HL-60/S4 treated with phorbol 12-myristate 13-acetate at 8.2 ng/mL for 4 days and 3 days (cell line): ENCODE measurements around the gene ACTR2.
"Not testable (repeated sequence)": the region's sequence is repeated elsewhere in the genome, so short reads cannot be mapped to it uniquely, and the experiment has no call there.

Source experiments
- in situ Hi-C: fragments of 300-500 bp; cut with MboI; formaldehyde crosslinking; loops from 2 replicates; pipeline ENCODE4 v1.15.0; 2022; ENCODE audit warnings: low sequenced_read_pairs

ACTR2 gene

DNA sequence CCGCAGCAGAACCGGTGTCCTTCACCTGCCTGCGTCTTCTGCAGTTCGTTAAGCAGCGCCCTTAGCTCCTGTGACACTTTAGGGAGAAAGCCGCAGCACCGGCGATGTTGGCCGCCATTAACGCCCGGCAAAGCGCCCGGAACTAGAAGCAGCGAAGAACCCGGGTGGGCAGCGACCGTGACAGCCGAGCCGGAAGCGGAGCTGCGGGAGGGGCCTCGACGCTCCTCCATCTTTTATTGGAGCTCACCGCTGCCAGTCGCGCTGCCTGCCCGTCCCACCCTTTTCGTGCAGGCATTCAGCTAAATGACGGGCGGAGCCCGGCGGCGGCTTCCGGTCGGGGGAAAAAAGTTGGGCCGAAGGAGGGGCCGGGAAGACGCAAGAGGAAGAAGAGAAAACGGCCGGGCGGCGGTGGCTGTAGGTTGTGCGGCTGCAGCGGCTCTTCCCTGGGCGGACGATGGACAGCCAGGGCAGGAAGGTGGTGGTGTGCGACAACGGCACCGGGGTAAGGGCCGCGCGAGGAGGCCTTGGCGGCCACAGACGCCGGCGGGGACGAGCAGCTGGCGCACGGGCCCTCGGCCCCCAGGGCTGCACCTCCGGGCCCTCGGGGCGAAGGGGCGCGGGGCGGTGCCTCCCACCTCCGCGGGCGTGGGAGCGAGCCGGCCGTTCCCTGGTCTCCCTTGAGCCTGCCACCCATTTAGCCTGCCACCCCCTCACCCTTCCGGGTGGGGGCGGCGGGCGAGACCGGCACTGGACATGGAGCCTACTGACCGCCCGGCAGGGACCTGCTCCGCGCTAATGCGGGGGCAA, at the start of gene ACTR2:
ACTR2 (plus strand) TSS at position 376 of the 807 bp plus-strand sequence; CDS start at position 455, 79 bp downstream.
- in situ Hi-C loops = no loop called here

DNA sequence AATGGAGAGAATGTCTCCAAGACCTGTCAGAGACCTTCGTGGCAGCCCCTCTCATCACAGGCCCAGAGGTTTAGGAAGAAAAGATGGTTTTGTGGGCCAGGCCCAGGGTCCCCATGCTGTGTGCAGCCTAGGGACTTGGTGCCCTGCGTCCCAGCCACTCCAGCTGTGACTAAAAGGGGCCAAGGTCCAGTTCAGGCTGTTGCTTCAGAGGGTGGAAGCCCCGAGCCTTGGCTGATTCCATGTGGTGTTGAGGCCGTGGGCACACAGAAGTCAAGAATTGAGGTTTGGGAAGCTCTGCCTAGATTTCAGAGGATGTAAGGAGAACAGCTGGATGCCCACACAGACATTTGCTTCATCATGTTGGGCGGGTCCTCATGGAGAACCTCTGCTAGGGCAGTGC, 45.1 kb upstream of the ACTR2 start:
- in situ Hi-C loops = no loop called here

- in situ Hi-C loops = not testable (repeated sequence)
These were observed 44.2 kb upstream of the ACTR2 start for GRCh38 chr2:65183406-65183805.

DNA sequence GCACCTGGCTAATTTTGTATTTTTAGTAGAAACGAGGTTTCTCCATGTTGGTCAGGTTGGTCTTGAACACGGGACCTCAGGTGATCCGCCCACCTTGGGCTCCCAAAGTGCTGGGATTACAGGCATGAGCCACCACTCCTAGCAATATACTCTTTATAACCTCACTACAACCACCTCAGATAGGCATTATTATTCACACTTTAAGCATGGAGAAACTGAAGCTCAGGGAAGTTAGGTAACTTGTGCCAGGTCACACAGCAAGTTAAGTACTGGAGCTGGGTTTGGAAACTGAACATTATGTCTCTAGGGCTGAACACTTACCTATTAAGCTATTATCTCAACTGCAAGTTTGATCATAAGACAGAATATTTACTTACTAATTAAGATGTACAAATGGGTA, 42.6 kb upstream of the ACTR2 start:
- in situ Hi-C loops = no loop called here

DNA sequence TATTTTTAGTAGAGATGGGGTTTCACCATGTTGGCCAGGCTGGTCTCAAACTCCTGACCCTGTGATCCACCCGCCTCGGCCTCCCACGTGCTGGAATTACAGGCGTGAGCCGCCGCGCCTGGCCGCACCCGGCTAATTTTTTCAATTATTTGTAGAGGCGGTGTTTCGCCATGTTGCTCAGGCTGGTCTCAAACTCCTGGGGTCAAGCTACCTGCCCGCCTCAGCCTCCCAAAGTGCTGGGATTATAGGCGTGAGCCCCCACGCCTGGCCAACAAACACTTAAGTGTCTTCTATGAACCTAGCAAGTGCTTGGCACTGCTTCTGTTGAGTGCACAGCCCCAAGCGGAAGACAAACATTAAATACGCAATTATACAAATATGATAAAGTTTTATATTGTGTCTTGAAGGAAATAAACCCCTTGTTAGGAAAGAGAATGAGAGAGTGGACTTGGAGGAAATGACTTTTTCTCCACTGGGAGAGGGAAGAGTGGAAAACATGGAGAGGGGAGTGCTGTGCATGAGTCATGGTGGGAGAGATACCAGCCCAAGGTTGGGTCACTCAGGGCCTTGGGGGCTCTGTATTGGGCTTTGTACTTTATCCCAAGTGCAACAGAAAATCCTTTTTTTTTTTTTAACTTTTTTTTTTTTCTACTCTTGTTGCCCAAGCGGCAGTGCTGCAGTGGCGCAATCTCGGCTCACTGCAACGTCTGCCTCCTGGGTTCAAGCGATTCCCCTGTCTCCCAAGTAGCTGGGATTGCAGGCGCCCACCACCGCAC, 41.4 kb upstream of the ACTR2 start:
- in situ Hi-C loops = no loop called here

DNA sequence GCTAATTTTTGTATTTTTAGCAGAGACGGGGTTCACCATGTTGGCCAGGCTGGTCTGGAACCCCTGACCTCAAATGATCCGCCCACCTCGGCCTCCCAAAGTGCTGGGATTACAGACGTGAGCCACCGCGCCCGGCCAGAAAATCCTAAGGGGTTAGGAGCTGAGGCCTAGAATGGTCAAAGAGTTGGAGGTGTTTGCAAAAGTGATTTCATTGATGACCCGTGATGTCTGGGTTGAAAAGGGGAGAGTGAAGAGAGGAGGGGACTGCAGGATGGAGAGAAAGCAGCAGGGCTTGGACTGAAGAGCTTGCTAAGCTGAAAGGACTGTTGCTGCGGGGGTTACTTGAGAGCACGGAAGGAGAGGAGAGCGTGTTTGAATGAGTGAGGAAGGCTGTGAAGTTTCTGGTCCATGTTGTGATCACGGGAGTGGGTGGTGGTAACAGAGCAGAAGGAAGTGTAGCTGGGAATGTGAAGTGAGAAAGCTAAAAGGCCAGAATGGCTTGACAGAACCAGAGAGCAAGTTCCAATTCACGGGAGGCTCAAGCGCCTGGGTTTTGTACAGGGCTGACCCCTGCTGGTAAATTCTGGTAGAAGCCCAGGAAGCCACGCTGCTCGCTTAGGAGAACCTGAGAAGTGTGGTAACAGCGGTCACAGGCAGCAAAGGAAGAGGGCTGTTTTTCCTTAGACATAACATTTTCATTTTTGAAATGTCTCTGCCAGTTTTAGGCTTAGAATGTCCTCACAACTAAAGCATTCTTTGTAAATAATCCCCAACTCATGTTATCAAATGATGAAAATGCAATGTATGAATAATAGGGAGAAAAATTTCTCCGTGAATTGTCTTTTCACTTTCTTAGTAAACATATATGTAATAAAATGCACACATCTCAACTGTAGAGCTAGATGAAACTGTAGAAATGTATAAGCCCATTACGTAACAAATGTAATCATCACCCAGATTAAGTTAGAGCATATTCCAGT, 40.5 kb upstream of the ACTR2 start:
- in situ Hi-C loops = no loop called here

DNA sequence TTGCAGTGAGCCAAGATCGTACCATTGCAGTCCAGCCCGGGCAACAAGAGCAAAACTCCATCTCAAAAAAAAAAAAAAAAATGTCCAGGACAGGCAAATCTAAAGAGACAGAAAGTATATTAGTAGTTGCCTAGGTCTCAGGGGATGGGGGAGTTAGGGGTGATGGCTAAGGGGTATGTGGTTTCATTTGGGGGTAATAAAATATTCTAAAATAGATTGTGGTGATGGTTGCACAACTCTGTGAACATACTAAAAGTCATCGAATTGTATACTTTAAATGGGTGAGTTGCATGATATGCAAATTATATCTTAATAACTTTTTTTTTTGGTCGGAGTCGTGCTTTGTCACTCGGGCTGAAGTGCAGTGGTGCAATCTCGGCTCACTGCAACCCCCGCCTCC, 34.2 kb upstream of the ACTR2 start:
- in situ Hi-C loops = no loop called here

DNA sequence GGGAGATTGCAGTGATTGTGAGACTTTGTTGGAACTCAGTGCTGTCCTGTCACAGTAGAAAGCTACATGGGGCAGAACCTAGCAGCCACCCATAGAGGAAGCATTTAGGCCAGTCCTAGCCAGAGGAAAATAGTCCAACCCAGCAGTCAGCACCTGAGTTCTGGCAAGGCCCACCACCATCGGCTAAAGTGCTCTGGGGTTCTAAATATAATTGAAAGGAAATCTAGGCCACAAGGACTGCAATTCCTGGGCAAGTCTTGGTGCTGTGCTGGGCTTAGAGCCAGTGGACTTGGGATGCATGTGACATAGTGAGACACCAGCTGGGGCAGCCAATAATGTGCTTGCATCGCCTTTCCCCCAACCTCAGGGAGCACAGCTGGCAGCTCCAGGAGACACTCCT, 28.9 kb upstream of the ACTR2 start:
- in situ Hi-C loops = no loop called here

GRCh38 chr2:65199166-65199565, 28.5 kb upstream of the ACTR2 start:
- in situ Hi-C loops = no loop called here

GRCh38 chr2:65199891-65200290, 27.7 kb upstream of the ACTR2 start:
- in situ Hi-C loops = no loop called here

- in situ Hi-C loops = no loop called here
These were observed 23.0 kb upstream of the ACTR2 start for GRCh38 chr2:65204461-65205210.

- in situ Hi-C loops = no loop called here
These were observed 15.5 kb upstream of the ACTR2 start for GRCh38 chr2:65212115-65212514.

- in situ Hi-C loops = no loop called here
These were observed 15.0 kb upstream of the ACTR2 start for GRCh38 chr2:65212619-65213018.

DNA sequence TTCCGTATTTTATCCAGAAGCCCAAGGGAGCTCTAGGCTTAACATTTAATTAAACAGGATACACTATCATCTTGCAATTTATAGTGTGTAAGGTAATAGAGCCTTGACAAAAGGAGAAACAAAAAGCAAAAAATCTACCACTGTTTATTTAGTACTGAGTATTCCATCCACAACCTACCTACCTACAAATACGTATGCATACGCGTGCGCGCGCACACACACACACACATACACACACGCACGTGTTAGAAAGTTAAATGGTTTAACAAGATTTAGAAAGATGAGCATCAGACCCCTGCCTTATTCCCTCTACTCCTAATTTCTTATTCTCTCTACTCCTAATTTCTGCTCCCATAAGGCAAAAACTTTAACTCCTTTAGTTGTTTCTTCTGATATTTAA, 14.6 kb upstream of the ACTR2 start:
- in situ Hi-C loops = no loop called here

GRCh38 chr2:65214361-65214760, 13.3 kb upstream of the ACTR2 start:
- in situ Hi-C loops = no loop called here

DNA sequence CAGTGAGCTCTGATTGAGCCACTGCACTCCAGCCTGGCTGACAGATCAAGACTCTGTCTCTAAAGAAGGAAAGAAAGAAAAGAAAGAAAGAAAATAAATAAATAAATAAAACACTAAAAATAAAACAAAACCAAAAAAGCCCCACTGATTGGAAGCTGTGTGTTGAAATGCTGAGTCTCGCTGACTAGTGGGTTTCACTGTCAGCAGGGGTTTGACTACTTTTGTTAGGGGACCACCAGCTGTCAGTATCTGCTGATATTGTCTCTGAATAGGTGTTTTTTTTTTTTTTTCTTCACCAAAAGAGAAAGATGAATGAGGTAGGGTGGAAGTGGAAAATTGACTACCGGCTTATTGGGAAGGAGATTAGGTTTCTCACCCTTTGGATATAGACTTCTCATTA, 12.8 kb upstream of the ACTR2 start:
- in situ Hi-C loops = no loop called here

GRCh38 chr2:65215946-65216345, 11.7 kb upstream of the ACTR2 start:
- in situ Hi-C loops = no loop called here

DNA sequence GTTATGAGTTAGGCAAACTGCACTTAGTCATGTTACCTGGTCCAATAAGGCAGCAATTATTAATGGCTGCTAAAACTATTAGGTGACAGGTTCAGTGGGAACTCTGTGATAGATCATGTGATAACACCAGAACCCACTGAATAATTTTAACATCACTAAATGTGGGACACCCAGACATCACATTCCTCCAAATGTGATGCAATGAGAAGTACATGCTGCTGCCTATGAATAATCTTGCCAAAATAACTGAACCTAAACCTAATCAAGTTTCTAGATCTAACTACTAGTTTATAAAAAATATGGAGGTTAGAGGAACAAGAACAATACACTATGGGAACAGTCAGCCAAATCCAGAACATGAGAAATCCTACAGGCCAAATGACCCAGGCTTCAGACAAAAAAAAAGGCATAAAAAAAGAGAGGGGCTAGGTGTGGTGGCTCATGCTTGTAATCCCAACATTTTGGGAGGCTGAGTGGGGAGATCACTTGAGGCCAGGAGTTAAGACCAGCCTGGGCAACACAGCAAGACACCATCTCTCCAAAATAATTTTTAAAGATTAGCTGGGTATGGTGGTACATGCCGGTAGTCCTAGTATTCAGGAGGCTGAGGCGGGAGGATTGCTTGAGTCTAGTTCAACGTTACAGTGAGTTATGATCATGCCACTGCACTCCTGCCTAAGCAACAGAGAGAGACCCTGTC, 7.0 kb upstream of the ACTR2 start:
- in situ Hi-C loops = no loop called here

- in situ Hi-C loops = not testable (repeated sequence)
These were observed 6.4 kb upstream of the ACTR2 start for GRCh38 chr2:65221275-65221674.

- in situ Hi-C loops = no loop called here
These were observed 593 bp upstream of the ACTR2 start for GRCh38 chr2:65227020-65227455.
